SK-N-SH treated with all-trans-retinoic acid at 6 μM for 48 hours (cell line): ENCODE data around the gene LGALS3BP.

Experiments used
- ATAC-seq: fragments of 200-7000 bp; cut with Tn5 transposase; 3 replicates; pipeline ENCODE4 v1.9.1; 2020; ENCODE audit warnings: mild to moderate bottlenecking, moderate library complexity
- ARNTL ChIP-seq: fragments of 450-650 bp; formaldehyde crosslinking; IDR thresholded peaks from 2 replicates; pipeline ENCODE4 v1.5.0; 2020; ENCODE audit warnings: low read depth, mild to moderate bottlenecking, moderate library complexity, borderline replicate concordance
- BACH2 ChIP-seq: fragments of 250-450 bp; sonication (Bioruptor Pico); IDR thresholded peaks from 2 replicates; pipeline ENCODE4 v1.9.0; 2021; ENCODE audit warnings: mild to moderate bottlenecking, borderline replicate concordance
- CREB5 ChIP-seq: fragments of 250-450 bp; sonication (Bioruptor Pico); IDR thresholded peaks from 2 replicates; pipeline ENCODE4 v1.5.1; 2020; ENCODE audit warnings: low read depth, mild to moderate bottlenecking, moderate library complexity
- CSDC2 ChIP-seq: fragments of 250-450 bp; sonication (Bioruptor Pico); IDR thresholded peaks from 2 replicates; pipeline ENCODE4 v1.5.0; 2020; ENCODE audit warnings: mild to moderate bottlenecking, moderate library complexity
- CSRNP3 ChIP-seq: fragments of 250-450 bp; sonication (Bioruptor Pico); IDR thresholded peaks from 2 replicates; pipeline ENCODE4 v1.5.1; 2021; ENCODE audit warnings: mild to moderate bottlenecking, moderate library complexity
- ESRRG ChIP-seq: fragments of 250-450 bp; sonication (Bioruptor Pico); IDR thresholded peaks from 2 replicates; pipeline ENCODE4 v1.6.1; 2021; ENCODE audit warnings: mild to moderate bottlenecking
- GLIS3 ChIP-seq: fragments of 250-450 bp; sonication (Bioruptor Pico); IDR thresholded peaks from 2 replicates; pipeline ENCODE4 v1.5.0; 2020; ENCODE audit warnings: mild to moderate bottlenecking, moderate library complexity
- ISL1 ChIP-seq: fragments of 250-450 bp; sonication (Bioruptor Pico); IDR thresholded peaks from 2 replicates; pipeline ENCODE4 v2.1.2; 2022; ENCODE audit warnings: mild to moderate bottlenecking, moderate library complexity
- PATZ1 ChIP-seq: fragments of 250-450 bp; sonication (Bioruptor Pico); IDR thresholded peaks from 2 replicates; pipeline ENCODE4 v1.8.0; 2020; ENCODE audit warnings: mild to moderate bottlenecking, moderate library complexity, borderline replicate concordance
- POU6F1 ChIP-seq: fragments of 250-450 bp; sonication (Bioruptor Pico); IDR thresholded peaks from 2 replicates; pipeline ENCODE4 v1.8.0; 2021; ENCODE audit warnings: low read depth, mild to moderate bottlenecking, moderate library complexity, borderline replicate concordance
- PPARA ChIP-seq: fragments of 250-450 bp; sonication (Bioruptor Pico); IDR thresholded peaks from 2 replicates; pipeline ENCODE4 v1.5.0; 2020; ENCODE audit warnings: mild to moderate bottlenecking, borderline replicate concordance
- RARB ChIP-seq: fragments of 250-450 bp; sonication (Bioruptor Pico); IDR thresholded peaks from 2 replicates; pipeline ENCODE4 v1.8.0; 2021; ENCODE audit warnings: mild to moderate bottlenecking, moderate library complexity
- SNAI2 ChIP-seq: fragments of 250-450 bp; sonication (Bioruptor Pico); IDR thresholded peaks from 2 replicates; pipeline ENCODE4 v1.5.0; 2020; ENCODE audit warnings: mild to moderate bottlenecking, moderate library complexity
- TCF4 ChIP-seq: fragments of 250-450 bp; sonication (Bioruptor Pico); IDR thresholded peaks from 2 replicates; pipeline ENCODE4 v1.8.0; 2021; ENCODE audit warnings: mild to moderate bottlenecking, moderate library complexity, borderline replicate concordance
- TOX ChIP-seq: fragments of 250-450 bp; sonication (Bioruptor Pico); IDR thresholded peaks from 2 replicates; pipeline ENCODE4 v1.8.0; 2021; ENCODE audit warnings: mild to moderate bottlenecking, moderate library complexity, borderline replicate concordance
- TSHZ2 ChIP-seq: fragments of 250-450 bp; sonication (Bioruptor Pico); IDR thresholded peaks from 2 replicates; pipeline ENCODE4 v1.5.0; 2020; ENCODE audit warnings: mild to moderate bottlenecking, moderate library complexity
- ZFP3 ChIP-seq: fragments of 250-450 bp; sonication (Bioruptor Pico); IDR thresholded peaks from 2 replicates; pipeline ENCODE4 v1.5.0; 2020; ENCODE audit warnings: mild to moderate bottlenecking, moderate library complexity
- ZFP30 ChIP-seq: fragments of 450-650 bp; formaldehyde crosslinking; IDR thresholded peaks from 2 replicates; pipeline ENCODE4 v1.5.0; 2022; ENCODE audit warnings: mild to moderate bottlenecking, moderate library complexity
- ZNF565 ChIP-seq: fragments of 450-650 bp; formaldehyde crosslinking; conservative IDR thresholded peaks from 2 replicates; pipeline ENCODE4 v1.5.0; 2020; ENCODE audit warnings: low read depth, mild to moderate bottlenecking, moderate library complexity
- ZNF70 ChIP-seq: fragments of 450-650 bp; formaldehyde crosslinking; IDR thresholded peaks from 2 replicates; pipeline ENCODE4 v1.5.0; 2020; ENCODE audit warnings: mild to moderate bottlenecking, moderate library complexity
- ZNF8 ChIP-seq: fragments of 450-650 bp; formaldehyde crosslinking; IDR thresholded peaks from 2 replicates; pipeline ENCODE4 v1.5.0; 2020; ENCODE audit warnings: mild to moderate bottlenecking, moderate library complexity

LGALS3BP gene

GRCh38 chr17:78993241-78993956 lies 13.7 kb upstream of the LGALS3BP start:
- TF ChIP-seq CSDC2 (CRISPR knock-in tag), result no peak
- TF ChIP-seq, all 23 proteins: peak for 0
- peak; percentile 89 for ATAC-seq

GRCh38 chr17:78992542-78993212 lies 13.0 kb upstream of the LGALS3BP start:
- TF ChIP-seq PATZ1 (CRISPR knock-in tag), result no peak
- ATAC-seq, result peak; percentile 5; the same call in 2 of the 3 replicates

GRCh38 chr17:78991906-78992532 lies 12.3 kb upstream of the LGALS3BP start:
- no peak for ATAC-seq
- no peak for TF ChIP-seq ESRRG (CRISPR knock-in tag)
- TF ChIP-seq GLIS3 (CRISPR knock-in tag), result no peak
- TF ChIP-seq BACH2, result no peak
- TF ChIP-seq ZNF70 (CRISPR knock-in tag), result no peak
- no peak for TF ChIP-seq ZFP3 (CRISPR knock-in tag)
- no peak for TF ChIP-seq ISL1 (CRISPR knock-in tag)
- TF ChIP-seq TCF4 (CRISPR knock-in tag), result no peak
- no peak for TF ChIP-seq TOX (CRISPR knock-in tag)
- no peak for TF ChIP-seq PPARA (CRISPR knock-in tag)
- TF ChIP-seq CSRNP3 (CRISPR knock-in tag), result no peak
- no peak for TF ChIP-seq CREB5 (CRISPR knock-in tag)
- TF ChIP-seq ZNF565 (CRISPR knock-in tag), result no peak
- no peak for TF ChIP-seq ZFP30 (CRISPR knock-in tag)
- no peak for TF ChIP-seq ARNTL (CRISPR knock-in tag)

- no peak for ATAC-seq
- TF ChIP-seq ESRRG (CRISPR knock-in tag) (no peak), TSHZ2 (CRISPR knock-in tag) (no peak), RARB (CRISPR knock-in tag) (no peak), POU6F1 (CRISPR knock-in tag) (no peak), PATZ1 (CRISPR knock-in tag) (no peak), PPARA (CRISPR knock-in tag) (no peak), ISL1 (CRISPR knock-in tag) (no peak), ZNF8 (CRISPR knock-in tag) (no peak), CSRNP3 (CRISPR knock-in tag) (no peak), TCF4 (CRISPR knock-in tag) (no peak), SNAI2 (CRISPR knock-in tag) (no peak)
These were observed 11.5 kb upstream of the LGALS3BP start for GRCh38 chr17:78991017-78991738.
